HG03103 (cell line): ENCODE results near the gene CD28.
"Not testable (repeated sequence)": the region's sequence is repeated elsewhere in the genome, so short reads cannot be mapped to it uniquely, and the experiment has no call there.

ENCODE experiments used
- ATAC-seq: cut with Tn5 transposase; IDR thresholded peaks from one replicate; pipeline ENCODE4 v1.9.1; 2021; ENCODE audit warnings: low read depth; ENCODE audit not compliant: unreplicated experiment

CD28 gene

GRCh38 chr2:203743441-203743981 is 37.1 kb downstream of the CD28 start:
- ATAC-seq = no peak

- ATAC-seq = no peak
These were observed 37.7 kb downstream of the CD28 start for GRCh38 chr2:203744091-203744490.

- ATAC-seq = no peak
These were observed 38.8 kb downstream of the CD28 start for GRCh38 chr2:203745267-203745666.

GRCh38 chr2:203748331-203749126 is 42.1 kb downstream of the CD28 start:
- no peak for ATAC-seq

GRCh38 chr2:203750346-203751068 is 44.1 kb downstream of the CD28 start:
- no peak for ATAC-seq

- no peak for ATAC-seq
These were observed 45.3 kb downstream of the CD28 start for GRCh38 chr2:203751685-203752271.

- no peak for ATAC-seq
These were observed 49.7 kb downstream of the CD28 start for GRCh38 chr2:203756161-203756560.

GRCh38 chr2:203758841-203759689 is 52.6 kb downstream of the CD28 start:
- ATAC-seq = no peak

GRCh38 chr2:203759690-203760365 is 53.4 kb downstream of the CD28 start:
- ATAC-seq = no peak

- no peak for ATAC-seq
These were observed 54.7 kb downstream of the CD28 start for GRCh38 chr2:203761121-203761520.

- no peak for ATAC-seq
These were observed 57.0 kb downstream of the CD28 start for GRCh38 chr2:203763241-203763937.

GRCh38 chr2:203763938-203764664 is 57.7 kb downstream of the CD28 start:
- ATAC-seq = no peak

- ATAC-seq = no peak
These were observed 66.2 kb downstream of the CD28 start for GRCh38 chr2:203772456-203773165.

- ATAC-seq = no peak
These were observed 68.3 kb downstream of the CD28 start for GRCh38 chr2:203774760-203775159.

GRCh38 chr2:203775684-203776083 is 69.2 kb downstream of the CD28 start:
- no peak for ATAC-seq

- no peak for ATAC-seq
These were observed 70.6 kb downstream of the CD28 start for GRCh38 chr2:203777030-203777429.

- not testable (repeated sequence) for ATAC-seq
These were observed 73.1 kb downstream of the CD28 start for GRCh38 chr2:203779477-203780073.

GRCh38 chr2:203780231-203780630 is 73.8 kb downstream of the CD28 start:
- ATAC-seq = no peak
